Motor neuron (in vitro differentiated cells): Measurements from ENCODE around the gene REPS1. TPM values are rescaled to one million over a fixed set of nuclear protein-coding genes. Genes with fewer than 3 reads are reported as not detected.
A peak's percentile ranks its signal among the peaks of the same experiment; 100 is the strongest.

Source experiments
- ATAC-seq, 8 experiments: fragments of 200-7000 bp; cut with Tn5 transposase; replicated peaks in 6 of 8; 2 replicates each; pipeline ENCODE4 v1.8.0; 2021; ENCODE audit warnings: mild to moderate bottlenecking in 8 of 8, moderate library complexity in 8 of 8
- H3K27ac ChIP-seq, 2 donors: fragments of 250-450 bp; sonication (Bioruptor Pico); 2 replicates each; pipeline ENCODE4 v1.9.0; 2021; ENCODE audit warnings: antibody characterized with exemption in 2 of 2, mild to moderate bottlenecking in 2 of 2, moderate library complexity in 1 of 2
- H3K4me1 ChIP-seq, 2 donors: fragments of 250-450 bp; sonication (Bioruptor Pico); replicated peaks in 1 of 2; 2 replicates each; pipeline ENCODE4 v1.6.1; 2021; ENCODE audit warnings: antibody characterized with exemption in 2 of 2, mild to moderate bottlenecking in 2 of 2, moderate library complexity in 1 of 2
- H3K4me3 ChIP-seq, 5 donors: fragments of 250-450 bp; sonication (Bioruptor Pico); 2 replicates each; pipeline ENCODE4 v1.9.0; 2021; ENCODE audit warnings: antibody characterized with exemption in 5 of 5, mild to moderate bottlenecking in 5 of 5, moderate library complexity in 4 of 5
- WGBS, 10 experiments: fragments of 450-650 bp; shearing (Covaris generic); methylation state at CpG; one replicate each; pipeline ENCODE4 v1.0.0; 2022; 5-methylcytosine and 5-hydroxymethylcytosine counted together
- in situ Hi-C, 9 experiments: fragments of 400-800 bp; cut with MboI; loops; one replicate each; pipeline ENCODE4 v1.15.0; 2021; ENCODE audit warnings: low sequenced_read_pairs in 9 of 9, low pct_unique_long_range_greater_than_20kb in 2 of 9; ENCODE audit not compliant: unreplicated experiment in 9 of 9
- total RNA-seq, 8 experiments: library from RNA; unstranded; fragments of 300-600 nt; gene quantifications; 2 replicates each; pipeline versions ENCODE4 v1.2.3 to v1.2.4, GENCODE V29; 2022

Gene REPS1
- total RNA-seq, 8 experiments from 2014 or later = 21.0 to 53.2 (median 42.0) TPM

- no peak overlapping the region for H3K27ac ChIP-seq
- H3K4me3 ChIP-seq = no peak overlapping the region
- no peak for ATAC-seq
- in situ Hi-C loops = no loop called here
- WGBS, 10 experiments = 86 to 100% (median 100%) methylated on average over 1 to 3 of the region's 3 CpGs; no CpG with 5 or more reads in 1 of the 10 experiments
- H3K4me1 ChIP-seq = peaks cover 0 to 13% of the 10 kb centered on the region in 2 donors
Observed at GRCh38 chr6:138963119-138963518, 24.9 kb downstream of the REPS1 start.

GRCh38 chr6:138959521-138959920, 28.5 kb downstream of the REPS1 start:
- WGBS, 10 experiments = 88 to 100% (median 99%) methylated on average over 1 to 3 of the region's 3 CpGs; no CpG with 5 or more reads in 2 of the 10 experiments
- Histone ChIP-seq H3K27ac (no peak overlapping the region), H3K4me3 (no peak overlapping the region), H3K4me1 (peaks cover 0 to 9% of the 10 kb centered on the region in 2 donors)
- no peak for ATAC-seq
- in situ Hi-C loops = no loop called here

- Histone ChIP-seq H3K4me1 (peaks cover 0 to 9% of the 10 kb centered on the region in 2 donors), H3K27ac (no peak overlapping the region), H3K4me3 (no peak overlapping the region)
- in situ Hi-C loops = no loop called here
- ATAC-seq = no peak
- 33 to 100% (median 88%) methylated on average over 1 of the region's 1 CpG; no CpG with 5 or more reads in 3 of the 10 experiments for WGBS, 10 experiments
Observed at GRCh38 chr6:138958595-138958994, 29.5 kb downstream of the REPS1 start.

GRCh38 chr6:138957903-138958302, 30.1 kb downstream of the REPS1 start:
- 47 to 96% (median 84%) methylated on average over 1 to 2 of the region's 2 CpGs; no CpG with 5 or more reads in 1 of the 10 experiments for WGBS, 10 experiments
- no peak overlapping the region for H3K4me3 ChIP-seq

GRCh38 chr6:138957484-138957883, 30.6 kb downstream of the REPS1 start:
- WGBS, 10 experiments = 0 to 100% (median 62%) methylated on average over 1 to 2 of the region's 2 CpGs
- H3K4me3 ChIP-seq = no peak overlapping the region
- in situ Hi-C loops = no loop called here

More at GRCh38 chr6:138957903-138958302, 30.1 kb downstream of the REPS1 start:
- in situ Hi-C loops = no loop called here
- H3K27ac ChIP-seq = no peak overlapping the region
- no peak for ATAC-seq
- H3K4me1 ChIP-seq = peaks cover 0 to 9% of the 10 kb centered on the region in 2 donors

GRCh38 chr6:138956244-138956924, 31.7 kb downstream of the REPS1 start:
- in situ Hi-C loops = no loop called here
- 56 to 100% (median 78%) methylated on average over 1 to 3 of the region's 3 CpGs for WGBS, 10 experiments
- H3K27ac ChIP-seq = no peak overlapping the region
- peaks cover 0 to 3% of the 10 kb centered on the region in 2 donors for H3K4me1 ChIP-seq
- ATAC-seq = no peak
- no peak overlapping the region for H3K4me3 ChIP-seq

More at GRCh38 chr6:138957484-138957883, 30.6 kb downstream of the REPS1 start:
- peaks cover 0 to 9% of the 10 kb centered on the region in 2 donors for H3K4me1 ChIP-seq
- ATAC-seq = no peak
- H3K27ac ChIP-seq = no peak overlapping the region

GRCh38 chr6:138955262-138955661, 32.8 kb downstream of the REPS1 start:
- in situ Hi-C loops = no loop called here

GRCh38 chr6:138953451-138953850, 34.6 kb downstream of the REPS1 start:
- Histone ChIP-seq H3K27ac (no peak overlapping the region), H3K4me3 (no peak overlapping the region), H3K4me1 (peaks cover 0 to 2% of the 10 kb centered on the region in 2 donors)
- peak in 2 of 8 experiments; percentile 31 to 61 for ATAC-seq
- 0 to 100% (median 100%) methylated on average over 1 of the region's 1 CpG; no CpG with 5 or more reads in 1 of the 10 experiments for WGBS, 10 experiments
- in situ Hi-C loops = no loop called here

More at GRCh38 chr6:138955262-138955661, 32.8 kb downstream of the REPS1 start:
- no peak overlapping the region for H3K27ac ChIP-seq
- ATAC-seq = no peak
- H3K4me1 ChIP-seq = no peaks in the 10 kb centered on the region
- H3K4me3 ChIP-seq = no peak overlapping the region

- H3K27ac ChIP-seq = no peak overlapping the region
- in situ Hi-C loops = no loop called here
- peaks cover 0 to 2% of the 10 kb centered on the region in 2 donors for H3K4me1 ChIP-seq
- no peak overlapping the region for H3K4me3 ChIP-seq
- no peak for ATAC-seq
- 60 to 100% (median 85%) methylated on average over 1 of the region's 1 CpG; no CpG with 5 or more reads in 4 of the 10 experiments for WGBS, 10 experiments
Observed at GRCh38 chr6:138948546-138949179, 39.4 kb downstream of the REPS1 start.

- ATAC-seq = no peak
- no peak overlapping the region for H3K27ac ChIP-seq
- peaks cover 0 to 2% of the 10 kb centered on the region in 2 donors for H3K4me1 ChIP-seq
- WGBS, 10 experiments = 46 to 100% (median 85%) methylated on average over 1 to 2 of the region's 2 CpGs
- in situ Hi-C loops = no loop called here
- H3K4me3 ChIP-seq = no peak overlapping the region
Observed at GRCh38 chr6:138948004-138948403, 40.0 kb downstream of the REPS1 start.

- 80 to 98% (median 96%) methylated on average over 1 to 5 of the region's 5 CpGs; no CpG with 5 or more reads in 3 of the 10 experiments for WGBS, 10 experiments
- Histone ChIP-seq H3K27ac (no peak overlapping the region), H3K4me3 (no peak overlapping the region), H3K4me1 (peaks cover 0 to 2% of the 10 kb centered on the region in 2 donors)
- no peak for ATAC-seq
- in situ Hi-C loops = no loop called here
Observed at GRCh38 chr6:138945354-138945753, 42.7 kb downstream of the REPS1 start.

GRCh38 chr6:138944412-138944811, 43.6 kb downstream of the REPS1 start:
- Histone ChIP-seq H3K4me3 (no peak overlapping the region), H3K27ac (no peak overlapping the region), H3K4me1 (peaks cover 0 to 2% of the 10 kb centered on the region in 2 donors)
- in situ Hi-C loops = no loop called here
- ATAC-seq = peak in 2 of 8 experiments; percentile 40 to 60
- WGBS, 10 experiments = 38 to 100% (median 89%) methylated on average over 1 of the region's 1 CpG; no CpG with 5 or more reads in 2 of the 10 experiments

GRCh38 chr6:138943089-138943625, 44.9 kb downstream of the REPS1 start:
- WGBS, 10 experiments = 83 to 100% (median 94%) methylated on average over 1 to 2 of the region's 2 CpGs; no CpG with 5 or more reads in 1 of the 10 experiments
- in situ Hi-C loops = no loop called here
- no peak for ATAC-seq
- no peak overlapping the region for H3K4me3 ChIP-seq
- H3K4me1 ChIP-seq = no peaks in the 10 kb centered on the region
- no peak overlapping the region for H3K27ac ChIP-seq
